ENCODE measurements around the gene MAP3K5. TPM values are rescaled to one million over a fixed set of nuclear protein-coding genes. Genes with fewer than 3 reads are reported as not detected.
"Not testable (repeated sequence)": the region's sequence is repeated elsewhere in the genome, so short reads cannot be mapped to it uniquely, and the experiment has no call there.

MAP3K5 gene
- total RNA-seq, 1 donor from 2014 or later = 0.09 TPM

GRCh38 chr6:136823128-136823660 lies 30.9 kb upstream of the MAP3K5 start:
- H3K4me3 Mint-ChIP-seq = peak overlapping the region; percentile 91
- peak; percentile 5 for DNase-seq (ENCODE audit: low read depth, low spot score)
- TF ChIP-seq, protein P1, sequence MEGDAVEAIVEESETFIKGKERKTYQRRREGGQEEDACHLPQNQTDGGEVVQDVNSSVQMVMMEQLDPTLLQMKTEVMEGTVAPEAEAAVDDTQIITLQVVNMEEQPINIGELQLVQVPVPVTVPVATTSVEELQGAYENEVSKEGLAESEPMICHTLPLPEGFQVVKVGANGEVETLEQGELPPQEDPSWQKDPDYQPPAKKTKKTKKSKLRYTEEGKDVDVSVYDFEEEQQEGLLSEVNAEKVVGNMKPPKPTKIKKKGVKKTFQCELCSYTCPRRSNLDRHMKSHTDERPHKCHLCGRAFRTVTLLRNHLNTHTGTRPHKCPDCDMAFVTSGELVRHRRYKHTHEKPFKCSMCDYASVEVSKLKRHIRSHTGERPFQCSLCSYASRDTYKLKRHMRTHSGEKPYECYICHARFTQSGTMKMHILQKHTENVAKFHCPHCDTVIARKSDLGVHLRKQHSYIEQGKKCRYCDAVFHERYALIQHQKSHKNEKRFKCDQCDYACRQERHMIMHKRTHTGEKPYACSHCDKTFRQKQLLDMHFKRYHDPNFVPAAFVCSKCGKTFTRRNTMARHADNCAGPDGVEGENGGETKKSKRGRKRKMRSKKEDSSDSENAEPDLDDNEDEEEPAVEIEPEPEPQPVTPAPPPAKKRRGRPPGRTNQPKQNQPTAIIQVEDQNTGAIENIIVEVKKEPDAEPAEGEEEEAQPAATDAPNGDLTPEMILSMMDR (conservative IDR thresholded peaks at IDR 0.05) = no peak
- H3K4me1 Mint-ChIP-seq = peaks cover 8% of the 10 kb centered on the region
- peaks cover 8% of the 10 kb centered on the region for H3K27me3 Mint-ChIP-seq (ENCODE audit: low read depth)
- H3K9me3 Mint-ChIP-seq = no peaks in the 10 kb centered on the region
- H3K27ac Mint-ChIP-seq (ENCODE audit: unreplicated experiment) = peak overlapping the region; percentile 86
- H3K36me3 Mint-ChIP-seq (ENCODE audit: low read depth) = peaks cover 11% of the 10 kb centered on the region

DNA sequence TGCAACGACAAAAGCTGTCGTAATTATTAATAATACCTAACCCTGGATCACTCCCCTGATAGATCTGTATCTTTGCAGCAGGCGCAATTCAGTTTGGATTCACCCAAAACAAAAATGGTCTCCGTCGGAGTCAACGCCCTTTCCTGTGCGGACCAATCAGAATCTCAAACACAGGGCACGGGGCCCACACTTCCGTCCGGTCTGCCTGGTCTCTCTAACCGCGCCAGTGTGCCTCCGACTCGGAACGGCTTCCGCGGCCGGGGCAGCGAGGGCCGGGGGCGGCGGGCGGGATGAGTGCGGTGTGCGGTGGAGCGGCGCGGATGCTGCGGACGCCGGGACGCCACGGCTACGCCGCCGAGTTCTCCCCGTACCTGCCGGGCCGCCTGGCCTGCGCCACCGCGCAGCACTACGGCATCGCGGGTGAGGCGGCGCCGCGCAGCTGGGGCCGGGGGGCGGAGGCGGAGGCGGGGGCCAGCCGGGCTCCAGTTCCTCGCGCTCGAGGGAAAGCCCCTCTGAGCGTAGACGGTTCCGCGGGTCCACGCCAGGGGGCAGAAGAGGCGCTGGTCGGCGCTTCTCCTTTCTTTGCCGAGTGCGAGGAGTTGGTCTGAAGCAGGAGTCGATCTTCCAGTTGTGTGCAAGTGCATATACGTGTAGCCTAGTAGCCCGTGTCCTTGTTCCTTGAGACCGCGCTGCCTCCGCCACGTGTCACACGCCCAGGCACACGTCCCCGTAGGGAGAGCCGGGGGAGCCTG lies 30.3 kb upstream of the MAP3K5 start, which contains the start of gene PEX7:
Gene PEX7, plus strand, starts transcription at position 217 of the 752 bp plus-strand sequence. Its CDS starts 74 bp downstream, at position 291.
- peaks cover 11% of the 10 kb centered on the region for H3K36me3 Mint-ChIP-seq (ENCODE audit: low read depth)
- peaks cover 8% of the 10 kb centered on the region for H3K4me1 Mint-ChIP-seq

GRCh38 chr6:136822046-136822375 lies 29.7 kb upstream of the MAP3K5 start:
- no peak for DNase-seq (ENCODE audit: low read depth, low spot score)

More for the DNA sequence above, 30.3 kb upstream of the MAP3K5 start, which contains the start of gene PEX7:
- peak; percentile 85 for DNase-seq (ENCODE audit: low read depth, low spot score)
- Mint-ChIP-seq H3K4me3 (peak within 1 kb of the TSS; percentile 91), H3K9me3 (no peaks in the 10 kb centered on the region), H3K27me3 (ENCODE audit: low read depth) (peaks cover 13% of the 10 kb centered on the region), H3K27ac (ENCODE audit: unreplicated experiment) (peak within 1 kb of the TSS; percentile 86)
- TF ChIP-seq, protein P1 (conservative IDR thresholded peaks at IDR 0.05) = peak; percentile 81

GRCh38 chr6:136820561-136820960 lies 28.3 kb upstream of the MAP3K5 start:
- Mint-ChIP-seq H3K27ac (ENCODE audit: unreplicated experiment) (no peak overlapping the region), H3K9me3 (peaks cover 4% of the 10 kb centered on the region), H3K27me3 (ENCODE audit: low read depth) (peaks cover 23% of the 10 kb centered on the region), H3K36me3 (ENCODE audit: low read depth) (no peaks in the 10 kb centered on the region), H3K4me1 (peaks cover 8% of the 10 kb centered on the region), H3K4me3 (peak overlapping the region; percentile 66)
- no peak for DNase-seq (ENCODE audit: low read depth, low spot score)
- TF ChIP-seq, protein P1 (conservative IDR thresholded peaks at IDR 0.05) = no peak

More at GRCh38 chr6:136822046-136822375, 29.7 kb upstream of the MAP3K5 start:
- H3K9me3 Mint-ChIP-seq = no peaks in the 10 kb centered on the region
- peak overlapping the region; percentile 90 for H3K4me3 Mint-ChIP-seq
- TF ChIP-seq, protein P1 (conservative IDR thresholded peaks at IDR 0.05) = no peak
- H3K27me3 Mint-ChIP-seq (ENCODE audit: low read depth) = peaks cover 18% of the 10 kb centered on the region
- H3K4me1 Mint-ChIP-seq = peaks cover 8% of the 10 kb centered on the region
- peaks cover 11% of the 10 kb centered on the region for H3K36me3 Mint-ChIP-seq (ENCODE audit: low read depth)
- peak overlapping the region; percentile 80 for H3K27ac Mint-ChIP-seq (ENCODE audit: unreplicated experiment)

DNA sequence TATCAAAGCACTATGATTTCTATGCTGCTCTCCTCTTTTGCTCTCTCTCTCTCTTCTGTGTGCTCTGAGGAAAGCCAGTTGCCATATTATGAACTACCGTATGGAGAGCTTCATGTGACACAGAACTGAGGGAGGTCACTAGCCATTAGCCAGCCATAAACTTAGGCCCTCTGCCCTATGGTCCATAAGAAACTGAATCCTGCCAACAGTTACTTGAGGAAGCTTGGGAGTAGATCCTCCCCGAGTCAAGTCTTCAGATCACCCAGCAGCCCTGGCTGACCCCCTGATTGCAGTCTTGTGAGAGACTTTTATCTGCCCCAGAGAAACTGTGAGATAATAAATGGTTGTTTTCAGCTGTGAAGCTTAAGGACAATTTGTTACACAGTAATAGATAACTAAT lies 24.4 kb upstream of the MAP3K5 start:
- Mint-ChIP-seq H3K27ac (ENCODE audit: unreplicated experiment) (no peak overlapping the region), H3K4me1 (no peaks in the 10 kb centered on the region), H3K9me3 (peaks cover 4% of the 10 kb centered on the region), H3K27me3 (ENCODE audit: low read depth) (peaks cover 26% of the 10 kb centered on the region), H3K36me3 (ENCODE audit: low read depth) (no peaks in the 10 kb centered on the region), H3K4me3 (no peak overlapping the region)
- TF ChIP-seq, protein P1 (conservative IDR thresholded peaks at IDR 0.05) = no peak
- no peak for DNase-seq (ENCODE audit: low read depth, low spot score)

GRCh38 chr6:136815608-136816007 lies 23.3 kb upstream of the MAP3K5 start:
- H3K4me3 Mint-ChIP-seq; DNase-seq (ENCODE audit: low read depth, low spot score); H3K4me1 Mint-ChIP-seq; H3K9me3 Mint-ChIP-seq; H3K36me3 Mint-ChIP-seq (ENCODE audit: low read depth); H3K27ac Mint-ChIP-seq (ENCODE audit: unreplicated experiment): not testable (repeated sequence)
- peaks cover 25% of the 10 kb centered on the region for H3K27me3 Mint-ChIP-seq (ENCODE audit: low read depth)
